HG02763 (cell line): ENCODE results near the gene GAGE12G.
"Not testable (repeated sequence)": the region's sequence is repeated elsewhere in the genome, so short reads cannot be mapped to it uniquely, and the experiment has no call there.

Experiments used
- ATAC-seq: cut with Tn5 transposase; IDR thresholded peaks from one replicate; pipeline ENCODE4 v1.9.1; 2021; ENCODE audit warnings: mild to moderate bottlenecking, moderate library complexity; ENCODE audit not compliant: unreplicated experiment

The GAGE12G gene

GRCh38 chrX:49570100-49570499, at the start of gene GAGE12G:
GAGE12G (plus strand) TSS chrX:49570400; CDS start chrX:49571555, 1,155 bp downstream.
- ATAC-seq = not testable (repeated sequence)

- ATAC-seq = not testable (repeated sequence)
Measured at GRCh38 chrX:49531877-49532276, 38.3 kb upstream of the GAGE12G start, which contains the start of gene GAGE12C. GAGE12C (plus strand) TSS chrX:49532177; CDS start chrX:49533332, 1,155 bp downstream.

GRCh38 chrX:49541433-49541832, 28.8 kb upstream of the GAGE12G start, which contains the start of gene GAGE12D:
GAGE12D (plus strand) TSS chrX:49541733; CDS start chrX:49542888, 1,155 bp downstream.
- not testable (repeated sequence) for ATAC-seq

GRCh38 chrX:49550989-49551388, 19.2 kb upstream of the GAGE12G start, which contains the start of gene GAGE12E:
GAGE12E (plus strand) TSS chrX:49551289; CDS start chrX:49552444, 1,155 bp downstream.
- ATAC-seq = not testable (repeated sequence)

- not testable (repeated sequence) for ATAC-seq
Measured at GRCh38 chrX:49560542-49560941, 9.7 kb upstream of the GAGE12G start, which contains the start of gene GAGE12F. GAGE12F (plus strand) TSS chrX:49560842; CDS start chrX:49561997, 1,155 bp downstream.

GRCh38 chrX:49568728-49569127, 1.5 kb upstream of the GAGE12G start:
- ATAC-seq = not testable (repeated sequence)

GRCh38 chrX:49569152-49569551, 1.0 kb upstream of the GAGE12G start:
- ATAC-seq = not testable (repeated sequence)

GRCh38 chrX:49579649-49580048, 9.4 kb downstream of the GAGE12G start, which contains the start of gene GAGE12H:
GAGE12H (plus strand) TSS chrX:49579949; CDS start chrX:49581104, 1,155 bp downstream.
- not testable (repeated sequence) for ATAC-seq

- not testable (repeated sequence) for ATAC-seq
Measured at GRCh38 chrX:49589196-49589595, 19.0 kb downstream of the GAGE12G start, which contains the start of gene GAGE2A. GAGE2A (plus strand) TSS chrX:49589496; CDS start chrX:49590651, 1,155 bp downstream.

GRCh38 chrX:49589769-49590478, 19.7 kb downstream of the GAGE12G start:
- ATAC-seq = not testable (repeated sequence)

- ATAC-seq = not testable (repeated sequence)
Measured at GRCh38 chrX:49590488-49590887, 20.3 kb downstream of the GAGE12G start.

GRCh38 chrX:49598720-49599119, 28.5 kb downstream of the GAGE12G start, which contains the start of gene GAGE1:
GAGE1 (plus strand) TSS chrX:49599020; CDS start chrX:49600175, 1,155 bp downstream.
- ATAC-seq = not testable (repeated sequence)

GRCh38 chrX:49610718-49611310, 40.6 kb downstream of the GAGE12G start:
- no peak for ATAC-seq

GRCh38 chrX:49618574-49618973, 48.4 kb downstream of the GAGE12G start:
- ATAC-seq = no peak
